SK-N-SH treated with all-trans-retinoic acid at 6 μM for 48 hours (cell line): Measurements from ENCODE around the gene P2RX2.

Experiments used
- ATAC-seq: fragments of 200-7000 bp; cut with Tn5 transposase; 3 replicates; pipeline ENCODE4 v1.9.1; 2020; ENCODE audit warnings: mild to moderate bottlenecking, moderate library complexity
- ARNTL ChIP-seq: fragments of 450-650 bp; formaldehyde crosslinking; IDR thresholded peaks from 2 replicates; pipeline ENCODE4 v1.5.0; 2020; ENCODE audit warnings: low read depth, mild to moderate bottlenecking, moderate library complexity, borderline replicate concordance
- BACH2 ChIP-seq: fragments of 250-450 bp; sonication (Bioruptor Pico); IDR thresholded peaks from 2 replicates; pipeline ENCODE4 v1.9.0; 2021; ENCODE audit warnings: mild to moderate bottlenecking, borderline replicate concordance
- CSDC2 ChIP-seq: fragments of 250-450 bp; sonication (Bioruptor Pico); IDR thresholded peaks from 2 replicates; pipeline ENCODE4 v1.5.0; 2020; ENCODE audit warnings: mild to moderate bottlenecking, moderate library complexity
- ESRRG ChIP-seq: fragments of 250-450 bp; sonication (Bioruptor Pico); IDR thresholded peaks from 2 replicates; pipeline ENCODE4 v1.6.1; 2021; ENCODE audit warnings: mild to moderate bottlenecking
- GLIS3 ChIP-seq: fragments of 250-450 bp; sonication (Bioruptor Pico); IDR thresholded peaks from 2 replicates; pipeline ENCODE4 v1.5.0; 2020; ENCODE audit warnings: mild to moderate bottlenecking, moderate library complexity
- ISL1 ChIP-seq: fragments of 250-450 bp; sonication (Bioruptor Pico); IDR thresholded peaks from 2 replicates; pipeline ENCODE4 v2.1.2; 2022; ENCODE audit warnings: mild to moderate bottlenecking, moderate library complexity
- OSR1 ChIP-seq: fragments of 250-450 bp; sonication (Bioruptor Pico); IDR thresholded peaks from 2 replicates; pipeline ENCODE4 v1.8.0; 2022; ENCODE audit warnings: moderate library complexity, mild to moderate bottlenecking, inconsistent platforms
- PPARA ChIP-seq: fragments of 250-450 bp; sonication (Bioruptor Pico); IDR thresholded peaks from 2 replicates; pipeline ENCODE4 v1.5.0; 2020; ENCODE audit warnings: mild to moderate bottlenecking, borderline replicate concordance
- RARB ChIP-seq: fragments of 250-450 bp; sonication (Bioruptor Pico); IDR thresholded peaks from 2 replicates; pipeline ENCODE4 v1.8.0; 2021; ENCODE audit warnings: mild to moderate bottlenecking, moderate library complexity
- SNAI2 ChIP-seq: fragments of 250-450 bp; sonication (Bioruptor Pico); IDR thresholded peaks from 2 replicates; pipeline ENCODE4 v1.5.0; 2020; ENCODE audit warnings: mild to moderate bottlenecking, moderate library complexity
- TCF4 ChIP-seq: fragments of 250-450 bp; sonication (Bioruptor Pico); IDR thresholded peaks from 2 replicates; pipeline ENCODE4 v1.8.0; 2021; ENCODE audit warnings: mild to moderate bottlenecking, moderate library complexity, borderline replicate concordance
- TOX ChIP-seq: fragments of 250-450 bp; sonication (Bioruptor Pico); IDR thresholded peaks from 2 replicates; pipeline ENCODE4 v1.8.0; 2021; ENCODE audit warnings: mild to moderate bottlenecking, moderate library complexity, borderline replicate concordance
- ZC3H10 ChIP-seq: fragments of 250-450 bp; sonication (Bioruptor Pico); IDR thresholded peaks from 2 replicates; pipeline ENCODE4 v1.5.1; 2021; ENCODE audit warnings: mild to moderate bottlenecking, moderate library complexity
- ZFP3 ChIP-seq: fragments of 250-450 bp; sonication (Bioruptor Pico); IDR thresholded peaks from 2 replicates; pipeline ENCODE4 v1.5.0; 2020; ENCODE audit warnings: mild to moderate bottlenecking, moderate library complexity
- ZFP30 ChIP-seq: fragments of 450-650 bp; formaldehyde crosslinking; IDR thresholded peaks from 2 replicates; pipeline ENCODE4 v1.5.0; 2022; ENCODE audit warnings: mild to moderate bottlenecking, moderate library complexity
- ZNF565 ChIP-seq: fragments of 450-650 bp; formaldehyde crosslinking; conservative IDR thresholded peaks from 2 replicates; pipeline ENCODE4 v1.5.0; 2020; ENCODE audit warnings: low read depth, mild to moderate bottlenecking, moderate library complexity
- ZNF70 ChIP-seq: fragments of 450-650 bp; formaldehyde crosslinking; IDR thresholded peaks from 2 replicates; pipeline ENCODE4 v1.5.0; 2020; ENCODE audit warnings: mild to moderate bottlenecking, moderate library complexity
- ZNF8 ChIP-seq: fragments of 450-650 bp; formaldehyde crosslinking; IDR thresholded peaks from 2 replicates; pipeline ENCODE4 v1.5.0; 2020; ENCODE audit warnings: mild to moderate bottlenecking, moderate library complexity
- TF ChIP-seq, protein P1 (sequence below): fragments of 250-450 bp; sonication (Bioruptor Pico); IDR thresholded peaks from 2 replicates; pipeline ENCODE4 v1.5.1; 2020; ENCODE audit warnings: low read depth, mild to moderate bottlenecking, moderate library complexity
- TF ChIP-seq, protein P2 (sequence below): fragments of 250-450 bp; sonication (Bioruptor Pico); IDR thresholded peaks from 2 replicates; pipeline ENCODE4 v1.5.0; 2020; ENCODE audit warnings: mild to moderate bottlenecking, moderate library complexity
- TF ChIP-seq, protein P3 (sequence below): fragments of 250-450 bp; sonication (Bioruptor Pico); IDR thresholded peaks from 2 replicates; pipeline ENCODE4 v1.5.1; 2021; ENCODE audit warnings: mild to moderate bottlenecking, moderate library complexity
- TF ChIP-seq, protein P4 (sequence below): fragments of 250-450 bp; sonication (Bioruptor Pico); IDR thresholded peaks from 2 replicates; pipeline ENCODE4 v1.8.0; 2021; ENCODE audit warnings: low read depth, mild to moderate bottlenecking, moderate library complexity, borderline replicate concordance

The P2RX2 gene

DNA sequence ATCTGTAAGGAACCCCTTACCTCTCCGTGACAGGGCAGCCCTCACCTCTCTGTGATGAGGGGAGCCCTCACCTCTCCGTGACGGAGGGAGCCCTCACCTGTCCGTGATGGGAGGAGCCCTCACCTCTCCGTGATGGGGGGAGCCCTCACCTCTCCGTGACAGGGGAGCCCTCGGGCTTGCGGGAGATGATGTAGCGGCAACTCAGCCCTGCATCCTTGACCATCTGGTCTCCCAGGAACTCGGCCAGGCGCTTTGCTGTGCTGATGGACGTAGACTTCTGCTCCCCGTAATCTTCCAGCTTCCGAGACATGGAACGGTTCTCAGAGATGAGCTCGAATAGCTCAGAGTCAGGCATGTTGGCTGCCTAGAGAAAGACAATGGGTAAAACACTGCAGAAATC is 40.6 kb downstream of the P2RX2 start:
- TF ChIP-seq ZFP30 (no peak), GLIS3 (CRISPR knock-in tag) (no peak), ISL1 (no peak), ARNTL (CRISPR knock-in tag) (no peak)
- TF ChIP-seq, protein P1, sequence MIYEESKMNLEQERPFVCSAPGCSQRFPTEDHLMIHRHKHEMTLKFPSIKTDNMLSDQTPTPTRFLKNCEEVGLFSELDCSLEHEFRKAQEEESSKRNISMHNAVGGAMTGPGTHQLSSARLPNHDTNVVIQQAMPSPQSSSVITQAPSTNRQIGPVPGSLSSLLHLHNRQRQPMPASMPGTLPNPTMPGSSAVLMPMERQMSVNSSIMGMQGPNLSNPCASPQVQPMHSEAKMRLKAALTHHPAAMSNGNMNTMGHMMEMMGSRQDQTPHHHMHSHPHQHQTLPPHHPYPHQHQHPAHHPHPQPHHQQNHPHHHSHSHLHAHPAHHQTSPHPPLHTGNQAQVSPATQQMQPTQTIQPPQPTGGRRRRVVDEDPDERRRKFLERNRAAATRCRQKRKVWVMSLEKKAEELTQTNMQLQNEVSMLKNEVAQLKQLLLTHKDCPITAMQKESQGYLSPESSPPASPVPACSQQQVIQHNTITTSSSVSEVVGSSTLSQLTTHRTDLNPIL = no peak
- no peak for ATAC-seq

DNA sequence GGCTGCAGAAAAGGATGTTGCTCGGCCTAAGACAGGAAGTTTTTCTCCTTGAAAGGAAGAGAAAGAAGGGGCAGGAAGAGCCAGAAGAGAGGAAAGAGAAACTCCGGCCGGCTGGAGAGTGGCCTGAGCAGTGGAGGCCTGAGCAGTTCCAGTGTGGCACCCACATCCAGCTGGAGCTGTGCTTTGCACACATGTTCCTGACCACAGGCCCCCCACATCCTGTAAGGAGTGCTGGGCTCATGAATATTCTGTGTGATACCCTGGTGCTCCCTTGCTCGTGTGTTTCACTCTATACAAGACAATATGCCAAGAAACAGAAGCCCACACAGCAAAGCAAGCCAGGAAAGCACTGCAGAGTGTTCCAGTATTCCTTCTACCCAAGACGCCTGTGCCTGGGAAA is 41.5 kb downstream of the P2RX2 start:
- TF ChIP-seq RARB (CRISPR knock-in tag) (no peak), BACH2 (CRISPR knock-in tag) (no peak), ZFP30 (no peak), ZC3H10 (CRISPR knock-in tag) (no peak), ZNF8 (CRISPR knock-in tag) (no peak), TOX (CRISPR knock-in tag) (no peak), ZNF70 (CRISPR knock-in tag) (no peak), ZNF565 (CRISPR knock-in tag) (no peak), ZFP3 (CRISPR knock-in tag) (no peak), GLIS3 (CRISPR knock-in tag) (no peak), OSR1 (CRISPR knock-in tag) (no peak), TCF4 (CRISPR knock-in tag) (no peak), CSDC2 (CRISPR knock-in tag) (no peak), SNAI2 (CRISPR knock-in tag) (no peak), ISL1 (no peak), ESRRG (CRISPR knock-in tag) (no peak), PPARA (CRISPR knock-in tag) (no peak)
- TF ChIP-seq, protein P2, sequence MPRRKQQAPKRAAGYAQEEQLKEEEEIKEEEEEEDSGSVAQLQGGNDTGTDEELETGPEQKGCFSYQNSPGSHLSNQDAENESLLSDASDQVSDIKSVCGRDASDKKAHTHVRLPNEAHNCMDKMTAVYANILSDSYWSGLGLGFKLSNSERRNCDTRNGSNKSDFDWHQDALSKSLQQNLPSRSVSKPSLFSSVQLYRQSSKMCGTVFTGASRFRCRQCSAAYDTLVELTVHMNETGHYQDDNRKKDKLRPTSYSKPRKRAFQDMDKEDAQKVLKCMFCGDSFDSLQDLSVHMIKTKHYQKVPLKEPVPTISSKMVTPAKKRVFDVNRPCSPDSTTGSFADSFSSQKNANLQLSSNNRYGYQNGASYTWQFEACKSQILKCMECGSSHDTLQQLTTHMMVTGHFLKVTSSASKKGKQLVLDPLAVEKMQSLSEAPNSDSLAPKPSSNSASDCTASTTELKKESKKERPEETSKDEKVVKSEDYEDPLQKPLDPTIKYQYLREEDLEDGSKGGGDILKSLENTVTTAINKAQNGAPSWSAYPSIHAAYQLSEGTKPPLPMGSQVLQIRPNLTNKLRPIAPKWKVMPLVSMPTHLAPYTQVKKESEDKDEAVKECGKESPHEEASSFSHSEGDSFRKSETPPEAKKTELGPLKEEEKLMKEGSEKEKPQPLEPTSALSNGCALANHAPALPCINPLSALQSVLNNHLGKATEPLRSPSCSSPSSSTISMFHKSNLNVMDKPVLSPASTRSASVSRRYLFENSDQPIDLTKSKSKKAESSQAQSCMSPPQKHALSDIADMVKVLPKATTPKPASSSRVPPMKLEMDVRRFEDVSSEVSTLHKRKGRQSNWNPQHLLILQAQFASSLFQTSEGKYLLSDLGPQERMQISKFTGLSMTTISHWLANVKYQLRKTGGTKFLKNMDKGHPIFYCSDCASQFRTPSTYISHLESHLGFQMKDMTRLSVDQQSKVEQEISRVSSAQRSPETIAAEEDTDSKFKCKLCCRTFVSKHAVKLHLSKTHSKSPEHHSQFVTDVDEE (CRISPR knock-in tag) = no peak
- TF ChIP-seq, protein P1 = no peak
- TF ChIP-seq, protein P3, sequence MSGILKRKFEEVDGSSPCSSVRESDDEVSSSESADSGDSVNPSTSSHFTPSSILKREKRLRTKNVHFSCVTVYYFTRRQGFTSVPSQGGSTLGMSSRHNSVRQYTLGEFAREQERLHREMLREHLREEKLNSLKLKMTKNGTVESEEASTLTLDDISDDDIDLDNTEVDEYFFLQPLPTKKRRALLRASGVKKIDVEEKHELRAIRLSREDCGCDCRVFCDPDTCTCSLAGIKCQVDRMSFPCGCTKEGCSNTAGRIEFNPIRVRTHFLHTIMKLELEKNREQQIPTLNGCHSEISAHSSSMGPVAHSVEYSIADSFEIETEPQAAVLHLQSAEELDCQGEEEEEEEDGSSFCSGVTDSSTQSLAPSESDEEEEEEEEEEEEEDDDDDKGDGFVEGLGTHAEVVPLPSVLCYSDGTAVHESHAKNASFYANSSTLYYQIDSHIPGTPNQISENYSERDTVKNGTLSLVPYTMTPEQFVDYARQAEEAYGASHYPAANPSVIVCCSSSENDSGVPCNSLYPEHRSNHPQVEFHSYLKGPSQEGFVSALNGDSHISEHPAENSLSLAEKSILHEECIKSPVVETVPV (CRISPR knock-in tag) = no peak
- ATAC-seq = no peak

DNA sequence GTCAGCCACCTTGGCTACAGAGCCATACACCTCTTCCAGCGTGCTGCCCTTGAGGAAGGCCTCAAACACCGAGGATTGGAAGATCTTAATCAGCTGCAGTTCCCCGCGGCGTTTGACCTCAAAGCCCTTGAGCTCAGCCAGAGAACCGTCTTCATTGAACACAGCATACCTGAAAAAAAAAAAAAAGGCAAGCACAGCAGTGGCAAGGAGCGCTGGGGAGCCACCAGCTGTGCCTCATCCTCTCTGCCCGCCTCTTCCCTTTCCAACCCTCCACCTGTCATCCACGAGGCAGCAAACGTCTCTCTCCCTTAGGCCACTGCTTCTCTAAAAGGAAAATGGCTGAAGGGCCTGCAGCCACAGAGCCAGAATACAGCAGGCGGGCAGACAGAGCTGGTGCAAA is 42.4 kb downstream of the P2RX2 start:
- no peak for ATAC-seq
- no peak for TF ChIP-seq PPARA (CRISPR knock-in tag)
- TF ChIP-seq TOX (CRISPR knock-in tag) = no peak
- no peak for TF ChIP-seq ISL1
- TF ChIP-seq, all 23 proteins: peak for 0

DNA sequence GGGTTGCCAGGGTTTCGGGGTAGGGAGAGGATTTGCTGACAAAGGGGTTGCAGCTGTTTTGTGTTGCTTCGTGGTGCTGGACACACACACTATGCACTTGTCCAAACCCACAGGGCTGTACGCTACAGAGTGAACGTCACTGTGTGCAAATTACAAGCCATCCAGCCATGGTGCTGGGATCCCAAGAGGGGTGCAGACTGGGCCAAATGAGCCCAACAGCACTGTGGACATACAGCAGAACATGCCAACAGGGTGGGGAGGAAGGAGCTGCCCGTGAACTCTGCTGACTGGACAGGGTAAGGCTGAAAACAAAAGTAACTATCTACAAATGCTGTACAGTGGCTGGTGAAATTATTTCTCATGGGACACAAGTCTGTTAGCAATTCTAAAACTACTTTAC is 43.4 kb downstream of the P2RX2 start:
- no peak for TF ChIP-seq TOX (CRISPR knock-in tag)
- TF ChIP-seq ZNF565 (CRISPR knock-in tag) = no peak
- no peak for TF ChIP-seq ESRRG (CRISPR knock-in tag)
- TF ChIP-seq RARB (CRISPR knock-in tag) = no peak
- no peak for TF ChIP-seq ZNF8 (CRISPR knock-in tag)
- TF ChIP-seq CSDC2 (CRISPR knock-in tag) = no peak
- TF ChIP-seq BACH2 (CRISPR knock-in tag) = no peak
- TF ChIP-seq, protein P3 (CRISPR knock-in tag) = no peak
- no peak for TF ChIP-seq TCF4 (CRISPR knock-in tag)
- TF ChIP-seq ISL1 = no peak
- TF ChIP-seq, protein P1 = no peak
- TF ChIP-seq, protein P4, sequence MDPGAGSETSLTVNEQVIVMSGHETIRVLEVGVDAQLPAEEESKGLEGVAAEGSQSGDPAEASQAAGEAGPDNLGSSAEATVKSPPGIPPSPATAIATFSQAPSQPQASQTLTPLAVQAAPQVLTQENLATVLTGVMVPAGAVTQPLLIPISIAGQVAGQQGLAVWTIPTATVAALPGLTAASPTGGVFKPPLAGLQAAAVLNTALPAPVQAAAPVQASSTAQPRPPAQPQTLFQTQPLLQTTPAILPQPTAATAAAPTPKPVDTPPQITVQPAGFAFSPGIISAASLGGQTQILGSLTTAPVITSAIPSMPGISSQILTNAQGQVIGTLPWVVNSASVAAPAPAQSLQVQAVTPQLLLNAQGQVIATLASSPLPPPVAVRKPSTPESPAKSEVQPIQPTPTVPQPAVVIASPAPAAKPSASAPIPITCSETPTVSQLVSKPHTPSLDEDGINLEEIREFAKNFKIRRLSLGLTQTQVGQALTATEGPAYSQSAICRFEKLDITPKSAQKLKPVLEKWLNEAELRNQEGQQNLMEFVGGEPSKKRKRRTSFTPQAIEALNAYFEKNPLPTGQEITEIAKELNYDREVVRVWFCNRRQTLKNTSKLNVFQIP (CRISPR knock-in tag) = no peak
- no peak for TF ChIP-seq ZNF70 (CRISPR knock-in tag)
- no peak for TF ChIP-seq ZFP30
- TF ChIP-seq SNAI2 (CRISPR knock-in tag) = no peak
- no peak for TF ChIP-seq GLIS3 (CRISPR knock-in tag)
- no peak for TF ChIP-seq ARNTL (CRISPR knock-in tag)
- no peak for TF ChIP-seq OSR1 (CRISPR knock-in tag)
- TF ChIP-seq ZFP3 (CRISPR knock-in tag) = no peak
- no peak for TF ChIP-seq PPARA (CRISPR knock-in tag)
- TF ChIP-seq, all 23 proteins: peak for 0
- no peak for ATAC-seq
